HG03442 (cell line): ENCODE data around the gene TBC1D25.

Experiments used
- ATAC-seq: cut with Tn5 transposase; IDR thresholded peaks from one replicate; pipeline ENCODE4 v1.9.1; 2021; ENCODE audit warnings: mild to moderate bottlenecking, moderate library complexity; ENCODE audit not compliant: unreplicated experiment

The TBC1D25 gene

GRCh38 chrX:48598614-48599013 lies 59.1 kb downstream of the TBC1D25 start:
- ATAC-seq = no peak

GRCh38 chrX:48599341-48599740 lies 59.8 kb downstream of the TBC1D25 start:
- no peak for ATAC-seq

- ATAC-seq = no peak
These were observed 60.7 kb downstream of the TBC1D25 start for GRCh38 chrX:48600226-48600625.

- ATAC-seq = no peak
These were observed 62.4 kb downstream of the TBC1D25 start for GRCh38 chrX:48601741-48602394.

- ATAC-seq = no peak
These were observed 65.2 kb downstream of the TBC1D25 start for GRCh38 chrX:48604701-48605100.

GRCh38 chrX:48606091-48606490 lies 66.6 kb downstream of the TBC1D25 start:
- ATAC-seq = no peak

GRCh38 chrX:48611703-48612102 lies 72.2 kb downstream of the TBC1D25 start:
- ATAC-seq = no peak
